ENCODE measurements around the gene GARIN1A.

GARIN1A gene

DNA sequence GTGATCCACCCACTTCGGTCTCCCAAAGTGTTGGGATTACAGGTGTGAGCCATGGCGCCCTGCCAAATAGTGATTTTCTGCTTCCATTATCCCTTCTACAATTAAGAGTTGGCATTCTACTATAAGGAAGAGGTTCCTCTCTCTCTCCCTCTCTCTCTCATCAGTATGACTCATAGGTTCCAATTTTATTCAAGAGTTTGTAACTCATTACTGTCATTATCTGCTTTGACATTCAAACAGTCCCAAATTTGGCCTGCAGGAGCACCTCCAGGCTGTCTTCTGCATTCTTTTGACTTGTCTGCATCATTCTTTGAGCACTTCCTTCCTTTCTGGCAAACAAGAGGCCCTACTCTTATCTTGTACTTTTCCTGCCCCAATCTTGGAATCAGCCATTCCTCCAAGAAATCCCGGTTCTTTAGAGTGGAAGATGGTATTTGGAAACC, 33.8 kb downstream of the GARIN1A start:
- no peak for TF ChIP-seq CTBP1 (IDR thresholded peaks at IDR 0.05; ENCODE audit: borderline replicate concordance)
- TF ChIP-seq SUZ12 (IDR thresholded peaks at IDR 0.05): no peak
- TF ChIP-seq L3MBTL2 (conservative IDR thresholded peaks at IDR 0.05): no peak
- TF ChIP-seq HDGF (IDR thresholded peaks at IDR 0.05; ENCODE audit: borderline replicate concordance): no peak
- no peak for TF ChIP-seq BHLHE40 (IDR thresholded peaks at IDR 0.05; ENCODE audit: borderline replicate concordance)
- no peak for TF ChIP-seq FOXM1 (IDR thresholded peaks at IDR 0.05; ENCODE audit: borderline replicate concordance)
- TF ChIP-seq ZNF384 (IDR thresholded peaks at IDR 0.05): no peak
- TF ChIP-seq LEF1 (IDR thresholded peaks at IDR 0.05; ENCODE audit: borderline replicate concordance): no peak
- no peak for TF ChIP-seq FOXA1 (IDR thresholded peaks at IDR 0.05)
- TF ChIP-seq TARDBP (IDR thresholded peaks at IDR 0.05): no peak
- no peak for TF ChIP-seq SP1 (IDR thresholded peaks at IDR 0.05)
- TF ChIP-seq ARNT (IDR thresholded peaks at IDR 0.05): no peak
- TF ChIP-seq, protein P1, sequence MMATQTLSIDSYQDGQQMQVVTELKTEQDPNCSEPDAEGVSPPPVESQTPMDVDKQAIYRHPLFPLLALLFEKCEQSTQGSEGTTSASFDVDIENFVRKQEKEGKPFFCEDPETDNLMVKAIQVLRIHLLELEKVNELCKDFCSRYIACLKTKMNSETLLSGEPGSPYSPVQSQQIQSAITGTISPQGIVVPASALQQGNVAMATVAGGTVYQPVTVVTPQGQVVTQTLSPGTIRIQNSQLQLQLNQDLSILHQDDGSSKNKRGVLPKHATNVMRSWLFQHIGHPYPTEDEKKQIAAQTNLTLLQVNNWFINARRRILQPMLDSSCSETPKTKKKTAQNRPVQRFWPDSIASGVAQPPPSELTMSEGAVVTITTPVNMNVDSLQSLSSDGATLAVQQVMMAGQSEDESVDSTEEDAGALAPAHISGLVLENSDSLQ (IDR thresholded peaks at IDR 0.05): no peak
- no peak for TF ChIP-seq NFRKB (IDR thresholded peaks at IDR 0.05)
- TF ChIP-seq ELF4 (IDR thresholded peaks at IDR 0.05): no peak
- no peak for TF ChIP-seq FOXK2 (IDR thresholded peaks at IDR 0.05)
- ChIA-PET CTCF (no interaction called here), POLR2A (no interaction called here)
- no peak for DNase-seq (ENCODE audit: extremely low spot score)

DNA sequence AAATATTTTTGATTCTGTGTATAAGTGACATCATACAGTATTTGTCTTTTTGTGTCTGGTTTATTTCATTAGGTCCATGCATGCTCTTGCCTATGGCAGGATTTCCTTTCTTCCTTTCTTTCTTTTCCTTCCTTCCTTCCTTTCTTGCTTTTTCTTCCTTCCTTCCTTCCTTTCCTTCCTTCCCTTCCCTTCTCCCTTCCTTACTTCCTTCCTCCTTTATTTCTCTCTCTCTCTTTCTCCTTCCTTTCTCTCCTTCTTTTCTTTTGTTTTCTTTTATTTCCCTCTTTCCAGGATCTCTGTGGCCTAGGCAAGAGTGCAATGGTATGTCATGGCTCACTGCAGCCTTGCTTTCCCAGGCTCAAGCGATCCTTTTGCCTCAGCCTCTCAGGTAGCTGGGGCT, 35.7 kb downstream of the GARIN1A start:
- ChIA-PET POLR2A (interaction anchor here (2.2 kb wide), 1 partner anchor 31 kb away, joined by 8 read pairs; the partner anchor contains the start of gene CALU), CTCF (no interaction called here)
- DNase-seq (ENCODE audit: extremely low spot score): no peak
- no peak for TF ChIP-seq FOXK2 (IDR thresholded peaks at IDR 0.05)
- TF ChIP-seq NFRKB (IDR thresholded peaks at IDR 0.05): no peak
- TF ChIP-seq SP1 (IDR thresholded peaks at IDR 0.05): no peak
- no peak for TF ChIP-seq HDGF (IDR thresholded peaks at IDR 0.05; ENCODE audit: borderline replicate concordance)
- no peak for TF ChIP-seq ARNT (IDR thresholded peaks at IDR 0.05)
- no peak for TF ChIP-seq FOXA1 (IDR thresholded peaks at IDR 0.05)
- no peak for TF ChIP-seq ELF4 (IDR thresholded peaks at IDR 0.05)
- TF ChIP-seq FOXM1 (IDR thresholded peaks at IDR 0.05; ENCODE audit: borderline replicate concordance): no peak
- TF ChIP-seq, protein P1 (IDR thresholded peaks at IDR 0.05): no peak
- TF ChIP-seq L3MBTL2 (conservative IDR thresholded peaks at IDR 0.05): no peak
- no peak for TF ChIP-seq LEF1 (IDR thresholded peaks at IDR 0.05; ENCODE audit: borderline replicate concordance)
- TF ChIP-seq ZNF384 (IDR thresholded peaks at IDR 0.05): no peak
- TF ChIP-seq SUZ12 (IDR thresholded peaks at IDR 0.05): no peak
- TF ChIP-seq BHLHE40 (IDR thresholded peaks at IDR 0.05; ENCODE audit: borderline replicate concordance): no peak

DNA sequence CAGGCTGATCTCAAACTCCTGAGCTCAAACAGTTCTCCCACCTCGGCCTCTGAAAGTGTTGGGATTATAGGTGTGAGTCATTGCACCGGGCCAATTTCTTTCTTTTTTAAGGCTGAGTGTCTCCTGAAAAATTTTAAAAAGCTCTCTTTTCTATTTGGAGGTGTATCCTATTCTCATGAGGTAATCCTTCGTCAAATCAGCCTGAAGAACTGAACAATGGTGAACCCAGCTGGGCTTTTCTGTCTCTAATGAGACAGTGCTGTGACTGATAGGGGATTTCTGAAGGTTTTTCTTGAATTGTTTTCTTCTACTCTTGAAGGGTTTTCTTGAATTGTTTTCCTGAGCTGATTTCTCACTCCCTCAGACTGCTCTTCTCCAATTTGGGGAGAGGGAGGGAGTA, 36.1 kb downstream of the GARIN1A start:
- TF ChIP-seq ARNT (IDR thresholded peaks at IDR 0.05) (no peak), SP1 (IDR thresholded peaks at IDR 0.05) (no peak), BHLHE40 (IDR thresholded peaks at IDR 0.05; ENCODE audit: borderline replicate concordance) (no peak), L3MBTL2 (conservative IDR thresholded peaks at IDR 0.05) (no peak), NFRKB (IDR thresholded peaks at IDR 0.05) (no peak), FOXM1 (IDR thresholded peaks at IDR 0.05; ENCODE audit: borderline replicate concordance) (no peak), FOXK2 (IDR thresholded peaks at IDR 0.05) (no peak), ZNF384 (IDR thresholded peaks at IDR 0.05) (no peak), SUZ12 (IDR thresholded peaks at IDR 0.05) (no peak), TARDBP (IDR thresholded peaks at IDR 0.05) (no peak), CTBP1 (IDR thresholded peaks at IDR 0.05; ENCODE audit: borderline replicate concordance) (no peak), LEF1 (IDR thresholded peaks at IDR 0.05; ENCODE audit: borderline replicate concordance) (no peak), FOXA1 (IDR thresholded peaks at IDR 0.05) (no peak), ELF4 (IDR thresholded peaks at IDR 0.05) (no peak), HDGF (IDR thresholded peaks at IDR 0.05; ENCODE audit: borderline replicate concordance) (no peak)
- TF ChIP-seq, protein P1 (IDR thresholded peaks at IDR 0.05): no peak
- no peak for DNase-seq (ENCODE audit: extremely low spot score)
- ChIA-PET POLR2A (interaction anchor here (0.8 to 2.2 kb wide), 2 partner anchors 8 to 30 kb away, joined by 3 to 8 read pairs; partner anchors contain the start of gene CALU), CTCF (no interaction called here)

DNA sequence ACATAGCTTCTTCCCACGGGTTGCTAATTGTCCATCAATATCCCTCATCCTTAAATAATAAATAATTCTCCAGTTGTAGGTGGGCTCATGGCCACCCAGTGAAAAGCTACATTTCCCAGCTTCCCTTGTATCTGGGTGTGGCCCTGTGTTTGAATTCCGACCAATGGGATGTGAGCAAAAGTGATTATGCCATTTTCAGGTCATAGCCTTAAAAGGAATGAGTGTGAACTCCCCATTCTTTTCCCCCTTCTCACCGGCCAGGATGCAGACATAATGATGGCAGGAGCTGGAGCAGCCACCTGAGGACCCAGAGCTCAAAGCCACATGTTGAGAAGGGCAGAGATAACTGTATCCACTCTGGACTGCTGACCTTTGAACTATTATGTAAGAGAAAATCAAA, 36.7 kb downstream of the GARIN1A start:
- CTCF ChIA-PET: no interaction called here
- TF ChIP-seq CTBP1 (IDR thresholded peaks at IDR 0.05; ENCODE audit: borderline replicate concordance) (no peak), SP1 (IDR thresholded peaks at IDR 0.05) (no peak), FOXM1 (IDR thresholded peaks at IDR 0.05; ENCODE audit: borderline replicate concordance) (no peak)
- TF ChIP-seq, protein P1 (IDR thresholded peaks at IDR 0.05): no peak
- POLR2A ChIA-PET: interaction anchor here (0.8 to 2.2 kb wide), 2 partner anchors 9 to 30 kb away, joined by 3 to 8 read pairs; partner anchors contain the start of gene CALU
- no peak for DNase-seq (ENCODE audit: extremely low spot score)

DNA sequence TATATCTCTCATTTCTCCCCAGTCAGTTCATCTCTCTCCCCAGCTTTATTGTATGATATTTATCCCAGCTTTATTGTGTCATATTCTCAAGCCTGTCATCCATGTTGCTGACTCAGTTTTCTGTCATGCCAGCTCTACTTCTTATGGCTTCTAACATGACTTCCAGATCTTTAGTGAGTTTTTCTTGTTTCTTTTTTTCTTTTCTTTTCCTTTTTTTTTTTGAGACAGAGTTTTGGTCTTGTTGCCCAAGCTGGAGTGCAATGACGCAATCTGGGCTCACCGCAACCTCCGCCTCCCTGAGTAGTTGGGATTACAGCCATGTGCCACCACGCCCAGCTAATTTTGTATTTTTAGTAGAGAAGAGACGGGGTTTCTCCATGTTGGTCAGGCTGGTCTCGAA, 38.4 kb downstream of the GARIN1A start:
- ChIA-PET CTCF (no interaction called here), POLR2A (no interaction called here)
- TF ChIP-seq FOXA1 (IDR thresholded peaks at IDR 0.05) (no peak), L3MBTL2 (conservative IDR thresholded peaks at IDR 0.05) (no peak), SP1 (IDR thresholded peaks at IDR 0.05) (no peak), HDGF (IDR thresholded peaks at IDR 0.05; ENCODE audit: borderline replicate concordance) (no peak), BHLHE40 (IDR thresholded peaks at IDR 0.05; ENCODE audit: borderline replicate concordance) (no peak), CTBP1 (IDR thresholded peaks at IDR 0.05; ENCODE audit: borderline replicate concordance) (no peak)
- DNase-seq (ENCODE audit: extremely low spot score): no peak

DNA sequence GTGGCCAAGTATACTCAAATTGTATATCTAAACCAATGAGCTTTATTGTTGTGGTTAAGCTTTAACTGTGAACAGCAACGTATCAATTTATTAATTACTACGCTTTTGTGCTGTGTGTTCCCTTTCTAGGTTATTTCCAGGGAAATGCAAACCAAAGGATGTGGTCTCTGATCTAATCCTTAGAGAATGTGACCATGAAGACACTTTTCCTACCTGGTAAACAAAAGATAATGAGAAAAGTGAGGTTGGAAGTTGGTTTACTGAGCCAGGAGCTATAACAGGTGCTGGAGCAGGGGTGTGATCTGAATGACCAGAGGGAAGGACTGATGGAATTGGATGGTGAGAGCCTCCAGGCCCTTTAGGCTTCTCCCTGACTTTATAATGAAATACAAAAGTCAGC, 41.7 kb downstream of the GARIN1A start:
- POLR2A ChIA-PET: no interaction called here
- CTCF ChIA-PET: no interaction called here
- no peak for DNase-seq (ENCODE audit: extremely low spot score)
- TF ChIP-seq HDGF (IDR thresholded peaks at IDR 0.05; ENCODE audit: borderline replicate concordance) (no peak), FOXK2 (IDR thresholded peaks at IDR 0.05) (no peak), ELF4 (IDR thresholded peaks at IDR 0.05) (no peak), ZNF384 (IDR thresholded peaks at IDR 0.05) (no peak), SP1 (IDR thresholded peaks at IDR 0.05) (no peak)
- TF ChIP-seq, protein P1 (IDR thresholded peaks at IDR 0.05): no peak
